Measurements from ENCODE around the gene FBXL15.

DNA sequence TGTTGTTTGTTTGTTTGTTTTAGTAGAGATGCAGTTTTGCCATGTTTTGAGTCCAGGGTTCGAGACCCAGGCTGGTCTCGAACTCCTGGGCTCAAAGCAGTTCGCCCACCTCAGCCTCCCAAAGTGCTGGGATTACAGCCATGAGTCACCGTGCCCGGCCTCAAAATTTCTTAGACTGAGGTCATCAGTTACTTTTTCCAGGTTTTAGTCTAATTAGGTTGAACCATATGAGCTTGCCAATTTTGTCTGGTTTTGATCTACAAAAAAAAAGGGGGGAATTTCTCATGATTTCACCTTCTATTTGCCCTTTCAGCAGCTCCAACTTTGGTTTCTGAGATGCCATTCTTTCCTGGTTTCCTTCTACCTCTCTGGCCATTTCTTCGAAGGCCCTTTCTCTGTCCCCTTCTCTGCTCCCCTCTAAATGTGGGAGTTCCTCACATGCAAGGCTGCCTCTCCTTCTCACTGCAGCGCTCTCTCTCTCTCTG is 6.2 kb downstream of the FBXL15 start:
- no peak for TF ChIP-seq POLR2A (IDR thresholded peaks at IDR 0.05)
- no peak for TF ChIP-seq EP300 (IDR thresholded peaks at IDR 0.05)
- TF ChIP-seq, protein P1, sequence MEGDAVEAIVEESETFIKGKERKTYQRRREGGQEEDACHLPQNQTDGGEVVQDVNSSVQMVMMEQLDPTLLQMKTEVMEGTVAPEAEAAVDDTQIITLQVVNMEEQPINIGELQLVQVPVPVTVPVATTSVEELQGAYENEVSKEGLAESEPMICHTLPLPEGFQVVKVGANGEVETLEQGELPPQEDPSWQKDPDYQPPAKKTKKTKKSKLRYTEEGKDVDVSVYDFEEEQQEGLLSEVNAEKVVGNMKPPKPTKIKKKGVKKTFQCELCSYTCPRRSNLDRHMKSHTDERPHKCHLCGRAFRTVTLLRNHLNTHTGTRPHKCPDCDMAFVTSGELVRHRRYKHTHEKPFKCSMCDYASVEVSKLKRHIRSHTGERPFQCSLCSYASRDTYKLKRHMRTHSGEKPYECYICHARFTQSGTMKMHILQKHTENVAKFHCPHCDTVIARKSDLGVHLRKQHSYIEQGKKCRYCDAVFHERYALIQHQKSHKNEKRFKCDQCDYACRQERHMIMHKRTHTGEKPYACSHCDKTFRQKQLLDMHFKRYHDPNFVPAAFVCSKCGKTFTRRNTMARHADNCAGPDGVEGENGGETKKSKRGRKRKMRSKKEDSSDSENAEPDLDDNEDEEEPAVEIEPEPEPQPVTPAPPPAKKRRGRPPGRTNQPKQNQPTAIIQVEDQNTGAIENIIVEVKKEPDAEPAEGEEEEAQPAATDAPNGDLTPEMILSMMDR (IDR thresholded peaks at IDR 0.05) = no peak

All from gastroesophageal sphincter (tissue), 3 donors.